HL-60 (cell line): ENCODE measurements around the gene WDR43.

Experiments used
- DNase-seq, 2 experiments: peaks; one replicate each; pipeline ENCODE4 v3.0.0-alpha.2; 2010 to 2020; ENCODE audit warnings: low read depth in 1 of 2, low spot score in 1 of 2
- H3K27ac ChIP-seq: fragments of 250-450 bp; sonication (Bioruptor Pico); replicated peaks from 2 replicates; pipeline ENCODE4 v1.5.1; 2020; ENCODE audit warnings: mild to moderate bottlenecking, moderate library complexity
- H3K27me3 ChIP-seq: fragments of 250-450 bp; sonication (Bioruptor Pico); 2 replicates; pipeline ENCODE4 v1.5.1; 2021; ENCODE audit warnings: mild to moderate bottlenecking, moderate library complexity; ENCODE audit not compliant: insufficient read depth, poor library complexity, severe bottlenecking
- H3K4me3 ChIP-seq: replicated peaks from 2 replicates; pipeline ENCODE4 v1.5.1; 2011; ENCODE audit warnings: mild to moderate bottlenecking, control low read depth, low read length; ENCODE audit not compliant: insufficient read depth
- CTCF ChIP-seq: IDR thresholded peaks from one replicate; pipeline ENCODE4 v1.5.1; 2011; ENCODE audit warnings: low read length, control low read depth, inconsistent platforms; ENCODE audit not compliant: insufficient read depth
- GABPA ChIP-seq: IDR thresholded peaks from 2 replicates; pipeline ENCODE4 v1.6.1; 2012; ENCODE audit warnings: low read depth
- POLR2AphosphoS5 ChIP-seq: IDR thresholded peaks from 2 replicates; pipeline ENCODE4 v1.6.1; 2012; ENCODE audit warnings: low read depth
- REST ChIP-seq: IDR thresholded peaks from 2 replicates; pipeline ENCODE4 v1.6.1; 2012; ENCODE audit warnings: low read depth; ENCODE audit not compliant: insufficient replicate concordance
- SPI1 ChIP-seq: IDR thresholded peaks from 2 replicates; pipeline ENCODE4 v1.6.1; 2012; ENCODE audit warnings: low read depth, mild to moderate bottlenecking, borderline replicate concordance

WDR43 gene

DNA sequence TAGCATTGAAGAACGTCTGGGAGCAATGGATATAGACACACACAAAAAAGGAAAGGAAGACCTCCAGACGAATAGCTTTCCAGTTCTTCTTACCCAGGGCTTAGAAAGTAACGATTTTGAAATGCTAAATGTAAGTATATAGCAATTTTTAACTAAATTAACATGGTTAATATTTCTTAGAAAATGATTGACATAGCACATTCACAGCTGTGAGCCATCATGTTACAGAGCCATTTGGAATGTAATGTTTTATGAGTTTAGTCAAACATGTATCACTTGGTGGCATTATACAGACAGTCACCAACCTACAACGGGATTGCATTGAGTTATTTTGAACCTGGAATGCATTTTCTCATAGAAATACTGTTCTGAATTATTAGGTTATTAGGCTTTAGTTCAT, 35.1 kb downstream of the WDR43 start:
- H3K4me3 ChIP-seq, result no peak overlapping the region
- H3K27me3 ChIP-seq, result no peaks in the 10 kb centered on the region
- no peak for TF ChIP-seq SPI1
- no peak overlapping the region for H3K27ac ChIP-seq
- DNase-seq, result no peak

DNA sequence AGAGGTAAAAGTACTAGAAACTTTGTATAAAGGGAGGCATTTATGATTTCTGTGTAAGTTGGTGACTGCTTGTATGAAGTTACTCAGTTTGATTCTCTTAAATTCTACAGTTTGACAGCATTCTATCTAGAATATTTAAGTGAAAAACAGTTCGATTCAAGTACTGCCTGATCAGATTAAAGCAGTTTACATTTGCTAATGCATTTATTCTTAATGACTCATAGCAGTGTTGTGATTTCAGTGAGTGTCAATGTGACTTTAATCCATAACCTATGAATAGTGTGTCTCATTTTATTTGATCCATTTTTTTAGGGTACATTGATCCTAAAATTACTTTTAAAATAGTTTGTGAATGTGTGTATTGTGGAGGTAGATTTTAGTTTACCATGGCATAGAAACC, 35.7 kb downstream of the WDR43 start:
- no peak overlapping the region for H3K4me3 ChIP-seq
- TF ChIP-seq GABPA, result no peak
- no peak for TF ChIP-seq SPI1
- TF ChIP-seq CTCF, result no peak
- TF ChIP-seq REST, result no peak
- TF ChIP-seq POLR2AphosphoS5, result no peak
- H3K27me3 ChIP-seq, result no peaks in the 10 kb centered on the region
- no peak overlapping the region for H3K27ac ChIP-seq
- no peak for DNase-seq

DNA sequence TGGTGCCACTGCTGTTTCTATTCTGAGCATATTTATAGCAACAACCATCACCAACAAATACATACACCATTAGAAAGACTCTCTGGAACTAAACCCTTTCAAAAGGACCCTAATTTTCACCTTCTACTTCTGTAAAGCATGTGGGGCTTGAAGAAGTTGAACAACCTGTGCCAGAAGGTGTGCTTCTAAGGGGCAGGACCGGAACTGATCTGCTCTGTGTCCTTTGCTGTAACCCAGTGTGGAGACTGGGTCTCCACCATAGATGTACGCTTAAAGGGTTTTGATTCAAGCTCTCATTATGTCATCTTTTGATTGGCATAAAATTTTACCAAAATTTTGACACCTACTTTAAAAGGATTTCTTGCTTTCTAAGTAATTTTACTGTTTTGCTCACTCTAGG, 40.3 kb downstream of the WDR43 start:
- TF ChIP-seq REST (no peak), SPI1 (no peak), POLR2AphosphoS5 (no peak), CTCF (no peak), GABPA (no peak)
- no peak for DNase-seq
- no peaks in the 10 kb centered on the region for H3K27me3 ChIP-seq
- no peak overlapping the region for H3K4me3 ChIP-seq
- no peak overlapping the region for H3K27ac ChIP-seq

DNA sequence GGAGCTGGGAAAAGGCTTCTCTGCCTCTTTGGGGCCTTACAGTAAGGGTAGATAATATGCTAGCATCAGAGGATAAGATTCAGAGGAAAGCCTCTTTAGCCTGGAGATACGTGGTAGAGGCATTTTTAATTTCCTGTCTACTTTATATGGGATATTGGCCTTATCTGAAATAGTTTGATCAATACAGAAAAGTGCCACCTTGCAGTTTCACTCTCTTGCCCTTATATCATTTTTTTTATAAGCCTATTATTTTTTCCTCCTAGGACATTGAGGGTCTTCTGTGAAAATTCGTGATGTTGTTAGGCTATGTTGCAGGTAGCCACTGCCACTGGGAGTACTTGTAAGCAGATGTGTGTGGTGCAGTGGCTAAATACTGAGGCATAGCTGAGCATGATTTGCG, 46.5 kb downstream of the WDR43 start:
- no peak overlapping the region for H3K27ac ChIP-seq
- no peak overlapping the region for H3K4me3 ChIP-seq
- H3K27me3 ChIP-seq, result no peaks in the 10 kb centered on the region
- TF ChIP-seq SPI1, result no peak
- no peak for TF ChIP-seq REST
- DNase-seq, result no peak
